Esophagus muscularis mucosa (tissue), 4 donors: Measurements from ENCODE around the gene ST7.

ENCODE experiments used
- CTCF ChIP-seq, 3 experiments: fragments of 200-600 bp in 2 of 3; fragments of 450-650 bp in 1 of 3; sonication (generic) in 2 of 3; IDR thresholded peaks; one replicate each; pipeline ENCODE4 v1.5.1; 2017 to 2019; ENCODE audit warnings: antibody characterized with exemption in 3 of 3, mild to moderate bottlenecking in 2 of 3, moderate library complexity in 1 of 3
- EP300 ChIP-seq: sonication (generic); formaldehyde crosslinking; IDR thresholded peaks from one replicate; pipeline ENCODE4 v1.6.1; 2017; ENCODE audit warnings: antibody characterized with exemption
- POLR2A ChIP-seq: fragments of 450-650 bp; IDR thresholded peaks from one replicate; pipeline ENCODE4 v1.6.1; 2017; ENCODE audit warnings: antibody characterized with exemption, moderate library complexity, mild to moderate bottlenecking, low read depth
- POLR2AphosphoS5 ChIP-seq, 2 donors: sonication (generic); formaldehyde crosslinking; IDR thresholded peaks; one replicate each; pipeline ENCODE4 v1.6.1; 2017; ENCODE audit warnings: antibody characterized with exemption in 2 of 2

GRCh38 chr7:117065571-117066150 lies 112.4 kb downstream of the ST7 start:
- TF ChIP-seq CTCF (IDR thresholded peaks at IDR 0.05) (no peak), POLR2A (no peak), POLR2AphosphoS5 (IDR thresholded peaks at IDR 0.05) (no peak), EP300 (no peak)
